Rectal smooth muscle tissue (tissue), 1 donor: ENCODE data around the gene SORCS2.

ENCODE experiments used
- H3K27ac ChIP-seq: one replicate; pipeline ENCODE4 v1.7.0; 2013; ENCODE audit warnings: low read depth, low read length, inconsistent platforms
- H3K27me3 ChIP-seq: one replicate; pipeline ENCODE4 v1.7.0; 2013; ENCODE audit warnings: low read length; ENCODE audit not compliant: control insufficient read depth, insufficient read depth
- H3K36me3 ChIP-seq: one replicate; pipeline ENCODE4 v1.7.0; 2013; ENCODE audit warnings: low read length; ENCODE audit not compliant: control insufficient read depth, insufficient read depth
- H3K4me1 ChIP-seq: one replicate; pipeline ENCODE4 v1.7.0; 2013; ENCODE audit warnings: low read length; ENCODE audit not compliant: control insufficient read depth, insufficient read depth
- H3K4me3 ChIP-seq: one replicate; pipeline ENCODE4 v1.7.0; 2013; ENCODE audit warnings: low read length
- H3K9ac ChIP-seq: one replicate; pipeline ENCODE4 v1.7.0; 2013; ENCODE audit warnings: low read length

SORCS2 gene

GRCh38 chr4:7470522-7471128 is 278.3 kb downstream of the SORCS2 start:
- no peak overlapping the region for H3K9ac ChIP-seq
- H3K27me3 ChIP-seq: no peaks in the 10 kb centered on the region
- no peaks in the 10 kb centered on the region for H3K36me3 ChIP-seq
- H3K4me1 ChIP-seq: no peaks in the 10 kb centered on the region
- H3K27ac ChIP-seq: no peak overlapping the region
- H3K4me3 ChIP-seq: no peak overlapping the region

- Histone ChIP-seq H3K4me1 (no peaks in the 10 kb centered on the region), H3K36me3 (no peaks in the 10 kb centered on the region), H3K27me3 (no peaks in the 10 kb centered on the region), H3K4me3 (no peak overlapping the region), H3K27ac (no peak overlapping the region), H3K9ac (no peak overlapping the region)
These were observed 280.2 kb downstream of the SORCS2 start for GRCh38 chr4:7472442-7473013.

GRCh38 chr4:7473081-7473480 is 280.7 kb downstream of the SORCS2 start:
- H3K27me3 ChIP-seq: no peaks in the 10 kb centered on the region
- H3K4me1 ChIP-seq: no peaks in the 10 kb centered on the region
- no peak overlapping the region for H3K9ac ChIP-seq
- H3K27ac ChIP-seq: no peak overlapping the region
- no peaks in the 10 kb centered on the region for H3K36me3 ChIP-seq
- H3K4me3 ChIP-seq: no peak overlapping the region

GRCh38 chr4:7474320-7474719 is 282.0 kb downstream of the SORCS2 start:
- Histone ChIP-seq H3K4me3 (no peak overlapping the region), H3K27ac (no peak overlapping the region), H3K9ac (no peak overlapping the region), H3K4me1 (no peaks in the 10 kb centered on the region), H3K36me3 (no peaks in the 10 kb centered on the region), H3K27me3 (no peaks in the 10 kb centered on the region)

GRCh38 chr4:7475207-7475606 is 282.9 kb downstream of the SORCS2 start:
- Histone ChIP-seq H3K36me3 (no peaks in the 10 kb centered on the region), H3K27me3 (no peaks in the 10 kb centered on the region), H3K27ac (no peak overlapping the region), H3K9ac (no peak overlapping the region), H3K4me3 (no peak overlapping the region), H3K4me1 (no peaks in the 10 kb centered on the region)

GRCh38 chr4:7476820-7477219 is 284.5 kb downstream of the SORCS2 start:
- Histone ChIP-seq H3K4me1 (no peaks in the 10 kb centered on the region), H3K27me3 (no peaks in the 10 kb centered on the region), H3K27ac (no peak overlapping the region), H3K9ac (no peak overlapping the region), H3K4me3 (no peak overlapping the region), H3K36me3 (no peaks in the 10 kb centered on the region)

GRCh38 chr4:7477695-7478094 is 285.4 kb downstream of the SORCS2 start:
- Histone ChIP-seq H3K4me3 (no peak overlapping the region), H3K27me3 (no peaks in the 10 kb centered on the region), H3K36me3 (no peaks in the 10 kb centered on the region), H3K9ac (no peak overlapping the region), H3K27ac (no peak overlapping the region), H3K4me1 (no peaks in the 10 kb centered on the region)

- no peak overlapping the region for H3K27ac ChIP-seq
- no peak overlapping the region for H3K4me3 ChIP-seq
- H3K4me1 ChIP-seq: no peaks in the 10 kb centered on the region
- no peaks in the 10 kb centered on the region for H3K36me3 ChIP-seq
- H3K9ac ChIP-seq: no peak overlapping the region
- H3K27me3 ChIP-seq: no peaks in the 10 kb centered on the region
These were observed 286.3 kb downstream of the SORCS2 start for GRCh38 chr4:7478665-7479064.

- Histone ChIP-seq H3K4me3 (no peak overlapping the region), H3K27ac (no peak overlapping the region), H3K36me3 (no peaks in the 10 kb centered on the region), H3K27me3 (no peaks in the 10 kb centered on the region), H3K9ac (no peak overlapping the region), H3K4me1 (no peaks in the 10 kb centered on the region)
These were observed 288.1 kb downstream of the SORCS2 start for GRCh38 chr4:7480423-7480822.

GRCh38 chr4:7481227-7481626 is 288.9 kb downstream of the SORCS2 start:
- H3K27me3 ChIP-seq: no peaks in the 10 kb centered on the region
- H3K4me3 ChIP-seq: no peak overlapping the region
- H3K27ac ChIP-seq: no peak overlapping the region
- H3K9ac ChIP-seq: no peak overlapping the region
- H3K4me1 ChIP-seq: no peaks in the 10 kb centered on the region
- H3K36me3 ChIP-seq: no peaks in the 10 kb centered on the region

- no peaks in the 10 kb centered on the region for H3K27me3 ChIP-seq
- no peaks in the 10 kb centered on the region for H3K36me3 ChIP-seq
- no peaks in the 10 kb centered on the region for H3K4me1 ChIP-seq
- H3K27ac ChIP-seq: no peak overlapping the region
- no peak overlapping the region for H3K9ac ChIP-seq
- no peak overlapping the region for H3K4me3 ChIP-seq
These were observed 292.8 kb downstream of the SORCS2 start for GRCh38 chr4:7485096-7485495.

- Histone ChIP-seq H3K27me3 (no peaks in the 10 kb centered on the region), H3K4me1 (no peaks in the 10 kb centered on the region)
These were observed 293.8 kb downstream of the SORCS2 start for GRCh38 chr4:7486101-7486500.

GRCh38 chr4:7487502-7487901 is 295.2 kb downstream of the SORCS2 start:
- Histone ChIP-seq H3K4me1 (no peaks in the 10 kb centered on the region), H3K9ac (no peak overlapping the region), H3K4me3 (no peak overlapping the region), H3K27me3 (no peaks in the 10 kb centered on the region), H3K27ac (no peak overlapping the region), H3K36me3 (no peaks in the 10 kb centered on the region)

More at GRCh38 chr4:7486101-7486500, 293.8 kb downstream of the SORCS2 start:
- H3K9ac ChIP-seq: no peak overlapping the region
- no peak overlapping the region for H3K27ac ChIP-seq
- H3K4me3 ChIP-seq: no peak overlapping the region
- no peaks in the 10 kb centered on the region for H3K36me3 ChIP-seq
